NOMO-1 treated with DMSO at 0.1 percent for 48 hours (cell line): ENCODE measurements around the gene NR6A1.

ENCODE experiments used
- DNase-seq: peaks from one replicate; lab custom pipeline; 2025; ENCODE audit not compliant: unreplicated experiment; lab: John Stamatoyannopoulos, UW

The NR6A1 gene

GRCh38 chr9:124477648-124478285, 293.3 kb downstream of the NR6A1 start:
- DNase-seq: no peak

DNA sequence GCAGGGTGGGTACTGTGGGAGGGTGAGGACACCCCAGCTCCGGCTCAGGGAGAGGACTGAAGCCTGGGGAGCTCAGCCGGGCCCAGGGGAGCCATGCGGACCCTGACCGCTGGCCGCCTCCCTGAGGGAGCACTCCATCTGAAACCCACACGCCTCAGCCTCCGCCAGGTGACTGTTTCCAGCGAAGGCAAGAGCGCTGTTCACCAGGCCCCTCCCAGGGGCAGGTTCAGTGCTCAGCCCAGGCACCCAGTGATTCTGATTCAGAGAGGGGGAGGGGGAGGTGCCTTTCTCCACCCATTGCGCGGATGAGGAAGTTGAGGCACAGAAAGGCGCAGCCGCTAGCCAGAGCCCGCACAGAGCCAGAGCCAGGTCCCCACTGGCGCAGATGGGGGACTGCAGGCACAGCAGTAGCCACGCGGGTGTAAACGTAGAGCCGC, 293.9 kb downstream of the NR6A1 start:
- no peak for DNase-seq

DNA sequence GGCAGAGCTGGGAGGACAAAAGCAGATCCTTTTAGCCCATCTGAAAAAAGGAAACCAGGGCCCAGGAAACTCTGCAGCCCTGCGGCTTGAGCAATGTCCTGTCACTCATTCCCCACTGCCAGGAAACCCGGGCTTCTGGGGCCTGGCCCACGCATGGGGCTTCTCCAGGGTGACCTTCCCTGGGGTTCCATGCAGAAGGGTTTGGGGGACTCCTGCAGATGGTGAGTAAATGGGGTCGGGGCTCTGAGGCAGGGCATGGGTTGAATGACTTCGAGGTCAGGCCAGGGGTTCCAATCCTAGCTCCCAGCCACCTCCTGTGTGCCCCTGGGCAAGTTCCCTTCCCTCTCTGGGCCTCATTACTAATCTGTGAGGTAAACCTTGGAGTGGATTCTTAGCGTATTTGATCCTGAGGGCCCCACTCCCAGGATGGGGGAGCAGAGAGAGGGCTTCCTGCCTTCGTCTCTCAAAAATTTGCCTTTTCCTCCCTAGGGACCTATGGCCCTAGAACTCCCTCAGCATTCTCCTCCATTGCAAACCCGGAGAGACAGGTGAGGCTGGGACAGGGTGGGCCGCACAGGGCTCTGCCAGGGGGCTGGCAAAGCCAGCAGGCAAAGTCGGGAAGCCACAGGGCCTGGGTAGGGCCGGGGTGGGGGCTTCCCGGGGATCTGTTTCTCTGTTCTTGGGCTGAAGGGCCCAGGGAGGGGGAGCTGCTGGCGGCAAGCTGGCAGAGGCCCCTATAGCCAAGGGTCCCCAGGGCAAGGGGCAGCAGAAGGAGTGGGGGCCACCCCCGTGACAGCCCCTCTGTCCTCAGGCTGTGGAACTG, 295.0 kb downstream of the NR6A1 start:
- no peak for DNase-seq

DNA sequence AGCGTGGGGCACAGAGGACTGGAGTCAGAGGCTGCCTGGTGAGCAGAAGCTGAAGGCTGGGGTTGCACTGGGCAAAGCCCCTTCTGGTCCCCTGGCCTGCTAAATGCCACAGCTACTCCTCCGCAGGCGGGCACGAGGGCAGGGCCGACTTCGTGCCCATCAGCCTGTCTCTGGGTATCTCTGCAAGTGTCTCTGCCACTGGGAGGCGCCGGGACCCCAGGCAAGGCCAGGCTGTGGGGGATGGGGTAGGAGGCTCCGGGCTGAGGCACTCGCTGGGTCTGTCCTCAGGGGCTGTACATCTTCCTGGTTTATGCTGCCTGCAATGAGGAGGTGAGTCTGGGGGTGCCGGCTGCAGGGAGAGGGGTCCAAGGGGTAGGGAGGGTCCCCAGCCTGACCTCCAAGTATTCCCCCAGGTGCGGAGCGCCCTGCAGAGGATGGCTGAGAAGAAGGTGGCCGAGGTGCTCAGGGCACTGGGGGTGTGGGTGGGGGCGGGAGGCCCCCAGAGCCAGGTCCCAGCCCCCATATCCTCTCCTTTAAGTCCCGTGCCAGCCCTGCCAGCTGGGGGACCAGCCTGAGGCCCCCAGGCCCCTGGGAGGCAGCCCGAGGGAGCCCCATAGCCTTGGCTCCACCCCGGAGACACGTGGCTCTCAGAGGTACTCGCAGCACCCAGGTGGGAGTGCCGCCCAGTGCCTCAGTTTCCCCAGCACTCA, 295.8 kb downstream of the NR6A1 start:
- DNase-seq: no peak

DNA sequence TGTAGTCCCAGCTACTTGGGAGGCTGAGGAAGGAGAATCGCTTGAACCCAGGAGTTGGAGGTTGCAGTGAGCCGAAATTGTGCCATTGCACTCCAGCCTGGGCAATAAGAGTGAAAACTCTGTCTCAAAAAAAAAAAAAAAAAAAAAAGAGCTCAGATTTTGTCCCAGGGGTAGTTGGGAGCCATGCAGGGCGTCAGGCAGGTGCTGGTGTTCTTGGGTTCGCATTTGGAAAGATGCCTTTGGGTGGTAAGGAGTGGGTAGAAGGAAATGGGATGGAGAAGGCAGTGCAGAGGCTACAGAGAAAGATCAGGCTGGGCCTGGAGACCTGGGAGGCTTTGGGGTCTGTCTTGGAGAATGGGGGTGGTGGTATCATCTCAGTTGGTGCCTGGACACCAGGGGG, 297.0 kb downstream of the NR6A1 start:
- no peak for DNase-seq

DNA sequence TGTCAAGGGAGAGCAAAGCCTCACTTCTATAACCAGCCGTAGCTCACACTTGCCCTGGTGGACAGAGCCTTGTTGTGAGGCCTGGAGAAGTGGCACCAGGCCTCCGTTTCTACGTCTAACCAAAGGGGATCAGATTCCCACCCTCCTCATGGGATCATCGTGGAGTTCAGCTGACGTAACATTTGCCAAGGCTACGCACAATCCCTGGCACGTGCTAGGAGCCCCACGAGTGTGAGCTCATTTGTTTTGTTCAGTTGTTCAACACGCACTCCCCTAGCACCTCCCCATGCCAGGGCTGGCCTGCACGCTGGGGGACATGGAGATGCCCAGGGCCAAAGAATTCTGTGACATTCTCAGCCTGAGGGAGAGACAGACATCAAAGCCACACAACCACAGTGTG, 297.8 kb downstream of the NR6A1 start:
- no peak for DNase-seq

- no peak for DNase-seq
Observed at GRCh38 chr9:124472770-124473169, 298.3 kb downstream of the NR6A1 start.

DNA sequence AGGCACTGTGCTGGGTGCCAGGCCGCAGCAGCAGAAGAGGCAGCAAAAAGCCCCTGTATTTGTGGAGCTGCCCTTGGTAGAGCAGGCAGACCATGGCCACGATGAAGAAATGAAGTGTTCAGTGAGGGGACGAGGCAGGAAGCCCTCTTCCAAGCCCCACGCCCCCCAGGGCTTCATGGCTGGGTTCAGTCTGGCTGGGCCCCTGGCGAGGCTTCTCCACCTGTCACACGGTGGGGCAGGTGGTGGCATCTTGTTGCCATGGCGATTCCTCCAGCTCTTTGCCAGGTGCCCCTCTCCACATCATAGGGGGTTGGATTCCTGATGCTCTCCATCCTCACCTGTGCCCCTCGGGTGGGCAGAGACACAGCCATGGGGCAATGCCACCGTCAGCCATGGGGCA, 299.4 kb downstream of the NR6A1 start:
- DNase-seq: no peak

DNA sequence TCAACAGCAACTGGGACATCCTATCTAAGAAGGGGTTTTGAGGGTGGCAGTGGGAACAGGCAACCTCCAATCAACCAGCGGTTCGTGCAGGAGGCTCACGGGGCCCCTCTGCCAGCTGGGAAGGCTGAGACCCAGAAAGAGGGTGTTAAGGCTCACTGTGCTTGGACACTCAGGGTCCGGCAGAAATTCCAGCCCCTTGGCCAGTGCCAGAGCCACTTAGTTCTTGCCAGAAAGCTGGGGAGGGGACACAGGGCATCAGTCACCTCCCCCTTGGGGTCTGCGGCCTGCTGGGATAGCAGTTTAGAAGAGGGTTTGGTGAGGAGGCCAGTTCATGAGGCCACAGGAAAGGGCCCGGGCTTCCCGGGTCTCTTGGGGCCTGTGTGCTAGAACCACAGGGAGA, 300.4 kb downstream of the NR6A1 start:
- DNase-seq: no peak

GRCh38 chr9:124470306-124470705, 300.8 kb downstream of the NR6A1 start:
- DNase-seq: no peak

DNA sequence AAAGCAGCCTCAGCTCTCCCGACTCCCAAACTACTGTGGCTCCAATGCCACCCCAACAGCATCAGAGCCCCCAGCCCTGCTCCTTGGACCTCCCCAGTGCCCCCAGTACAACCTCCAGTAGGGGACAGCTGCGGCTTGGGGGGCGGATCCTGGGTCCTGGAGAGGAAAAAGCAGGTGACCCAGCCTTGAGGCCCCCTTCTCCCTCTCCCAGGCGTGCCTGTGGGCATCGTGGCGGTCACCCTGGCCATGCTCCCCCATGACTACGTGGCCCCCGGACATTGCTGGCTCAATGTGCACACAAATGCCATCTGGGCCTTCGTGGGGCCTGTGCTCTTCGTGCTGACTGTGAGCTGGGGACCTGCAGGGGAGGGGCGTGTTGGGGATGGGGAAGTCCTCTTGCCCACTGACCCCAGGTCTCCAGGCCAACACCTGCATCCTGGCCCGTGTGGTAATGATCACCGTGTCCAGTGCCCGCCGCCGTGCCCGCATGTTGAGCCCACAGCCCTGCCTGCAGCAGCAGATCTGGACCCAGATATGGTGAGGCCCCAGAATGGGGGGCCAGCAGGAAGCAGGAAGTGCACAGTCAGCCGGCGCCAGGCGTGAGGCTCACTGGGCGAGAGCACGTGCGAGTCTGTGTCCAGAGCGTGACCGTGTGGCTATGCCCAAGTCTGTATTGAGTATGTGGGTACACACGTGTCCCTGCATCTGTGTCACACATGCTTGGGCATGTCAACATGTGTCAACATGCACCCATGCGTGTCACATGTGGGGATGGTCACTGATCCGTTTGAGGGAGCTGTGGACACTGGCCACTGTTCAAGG, 301.9 kb downstream of the NR6A1 start:
- no peak for DNase-seq

GRCh38 chr9:124468061-124468740, 302.9 kb downstream of the NR6A1 start:
- DNase-seq: no peak

- no peak for DNase-seq
Observed at GRCh38 chr9:124467410-124468060, 303.6 kb downstream of the NR6A1 start.
